GM19372 (cell line): ENCODE data around the gene ASZ1.

ENCODE experiments used
- ATAC-seq: cut with Tn5 transposase; IDR thresholded peaks from one replicate; pipeline ENCODE4 v1.9.1; 2021; ENCODE audit warnings: mild to moderate bottlenecking, low read depth, moderate library complexity; ENCODE audit not compliant: unreplicated experiment

ASZ1 gene

GRCh38 chr7:117402109-117402508 is 25.2 kb downstream of the ASZ1 start:
- no peak for ATAC-seq

DNA sequence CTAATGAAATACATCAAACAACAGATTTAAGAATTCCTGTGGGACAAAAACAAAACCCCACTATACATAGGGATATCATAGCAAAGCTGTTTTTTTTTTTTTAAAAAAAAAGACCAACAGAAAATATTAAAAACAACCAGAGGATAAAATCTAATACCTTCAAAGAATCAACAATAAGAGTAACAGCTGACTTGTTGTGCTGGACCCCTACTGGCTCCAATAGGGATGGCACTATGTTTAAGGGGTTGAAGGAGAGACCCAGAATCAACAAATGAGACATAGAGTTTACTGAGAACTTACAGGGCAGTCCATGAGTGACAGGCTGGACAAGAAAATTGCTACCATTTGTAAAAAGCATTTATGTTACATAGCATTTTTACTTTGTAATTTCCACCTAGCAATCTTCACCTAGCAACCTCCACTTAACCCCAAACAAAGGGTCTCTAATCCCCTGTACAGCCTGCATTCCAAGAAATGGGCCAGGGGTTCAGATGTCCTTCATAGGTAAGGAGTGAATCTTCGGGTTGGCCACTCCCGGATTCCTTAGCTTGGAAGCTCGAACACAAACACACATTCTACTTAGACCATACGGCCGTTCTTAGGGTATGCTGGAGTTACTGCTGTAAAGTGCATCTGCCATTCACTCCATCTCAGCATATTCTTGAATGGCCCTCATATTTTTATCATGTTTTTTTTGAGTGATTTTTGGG is 25.8 kb downstream of the ASZ1 start:
- no peak for ATAC-seq

DNA sequence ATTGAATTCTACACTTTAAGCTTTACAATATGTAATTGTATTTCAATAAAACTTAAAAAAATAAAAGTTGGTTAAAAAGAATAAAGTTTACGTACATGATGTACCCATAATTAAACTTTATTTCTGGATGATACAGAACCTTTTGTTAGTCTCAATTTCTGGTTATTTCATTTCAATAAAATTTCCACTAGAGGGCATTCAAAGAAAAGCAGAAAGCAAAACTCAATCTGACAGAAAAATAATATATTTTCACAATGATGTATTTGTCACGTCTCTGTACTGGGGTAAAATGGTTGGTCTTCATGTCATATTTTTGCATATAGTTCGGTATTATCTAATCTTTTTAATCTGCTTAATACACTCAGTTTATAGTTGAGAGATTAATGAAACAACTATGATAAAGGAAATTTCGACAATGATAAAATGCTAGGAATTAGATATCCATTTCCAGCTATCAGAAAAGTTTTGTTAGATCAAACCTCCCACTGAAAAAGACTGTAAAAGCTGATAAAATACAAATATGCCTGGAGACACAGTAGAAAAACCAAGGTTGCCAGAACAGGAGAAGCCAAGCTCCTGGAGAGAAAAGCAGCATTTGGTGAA is 27.4 kb downstream of the ASZ1 start:
- ATAC-seq = no peak

DNA sequence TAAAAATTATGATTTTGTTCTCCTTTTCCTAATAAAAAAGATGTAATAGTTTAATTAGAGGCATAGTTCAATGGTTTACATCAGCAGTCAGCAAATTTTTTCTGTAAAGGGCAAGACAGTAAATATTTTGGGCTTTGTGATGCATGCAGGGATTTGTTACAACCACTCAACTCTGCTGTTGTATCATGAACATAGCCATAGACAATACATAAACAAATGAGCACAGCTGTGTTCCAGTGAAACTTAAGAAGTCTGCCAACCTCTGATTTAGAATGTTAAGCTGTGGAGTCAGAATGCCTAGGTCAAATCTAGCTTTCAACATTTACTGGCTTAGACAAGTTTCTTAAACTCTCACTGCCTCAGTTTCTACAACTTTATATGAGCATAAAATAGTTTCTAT is 31.6 kb downstream of the ASZ1 start:
- ATAC-seq = no peak

- no peak for ATAC-seq
These were observed 33.5 kb downstream of the ASZ1 start for GRCh38 chr7:117393781-117394180.

GRCh38 chr7:117389871-117390270 is 37.4 kb downstream of the ASZ1 start:
- no peak for ATAC-seq

DNA sequence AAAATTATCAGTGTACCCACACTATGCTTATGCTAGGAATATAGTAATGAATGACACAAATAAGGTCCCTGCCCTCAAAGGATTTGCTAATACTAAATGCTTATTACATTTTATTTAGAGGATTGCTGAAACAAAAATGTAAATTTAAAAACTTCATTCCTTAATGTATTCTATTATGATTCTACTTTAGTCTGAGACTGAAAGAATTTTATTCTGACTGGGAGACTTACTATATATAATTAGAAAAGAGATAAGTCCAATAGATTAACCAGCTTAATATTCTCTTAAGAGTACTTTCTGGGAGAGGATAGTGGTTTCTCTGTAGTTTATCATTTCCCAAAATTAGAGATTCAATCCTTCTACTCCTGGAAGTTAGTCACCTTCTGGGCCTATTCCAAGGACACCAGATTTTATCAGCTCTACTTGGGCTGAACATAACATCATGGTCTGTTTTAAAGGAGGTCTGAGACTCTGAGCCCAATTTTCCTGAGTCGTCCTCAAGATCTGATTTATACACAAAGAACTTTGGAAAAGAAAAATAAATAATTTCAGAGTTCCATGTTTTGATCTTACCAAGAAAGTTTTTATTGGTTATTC is 41.1 kb downstream of the ASZ1 start:
- ATAC-seq = no peak

DNA sequence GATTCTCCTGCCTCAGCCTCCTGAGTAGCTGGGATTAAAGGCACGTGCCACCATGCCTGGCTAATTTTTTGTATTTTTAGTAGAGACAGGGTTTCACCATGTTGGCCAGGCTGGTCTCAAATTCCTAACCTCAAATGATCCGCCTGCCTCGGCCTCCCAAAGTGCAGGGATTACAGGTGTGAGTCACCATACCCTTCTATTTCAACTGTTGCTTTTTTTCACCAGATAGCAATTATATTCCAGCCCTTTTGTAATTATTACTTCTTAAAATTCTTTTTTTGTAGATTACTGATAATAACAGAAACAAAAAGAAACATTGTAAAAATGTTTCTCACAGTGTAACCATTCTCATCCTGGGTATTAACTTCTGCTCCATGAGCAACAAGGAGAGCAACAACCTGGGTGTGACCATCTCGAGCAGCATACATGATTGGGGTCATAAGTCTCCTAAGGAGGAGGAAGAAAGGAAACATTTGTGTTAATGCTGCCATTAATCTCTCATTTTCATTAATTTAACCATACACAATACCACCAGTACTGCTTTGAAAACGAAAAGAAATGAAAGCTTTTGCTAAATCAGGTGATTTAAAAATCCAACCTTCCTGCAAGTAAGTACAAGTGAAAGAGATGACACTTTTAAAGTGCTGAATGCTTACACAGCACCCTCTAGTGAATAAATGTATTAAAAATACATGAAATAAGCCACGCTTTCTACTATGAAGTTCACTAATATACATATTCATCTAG is 41.8 kb downstream of the ASZ1 start:
- ATAC-seq = no peak

DNA sequence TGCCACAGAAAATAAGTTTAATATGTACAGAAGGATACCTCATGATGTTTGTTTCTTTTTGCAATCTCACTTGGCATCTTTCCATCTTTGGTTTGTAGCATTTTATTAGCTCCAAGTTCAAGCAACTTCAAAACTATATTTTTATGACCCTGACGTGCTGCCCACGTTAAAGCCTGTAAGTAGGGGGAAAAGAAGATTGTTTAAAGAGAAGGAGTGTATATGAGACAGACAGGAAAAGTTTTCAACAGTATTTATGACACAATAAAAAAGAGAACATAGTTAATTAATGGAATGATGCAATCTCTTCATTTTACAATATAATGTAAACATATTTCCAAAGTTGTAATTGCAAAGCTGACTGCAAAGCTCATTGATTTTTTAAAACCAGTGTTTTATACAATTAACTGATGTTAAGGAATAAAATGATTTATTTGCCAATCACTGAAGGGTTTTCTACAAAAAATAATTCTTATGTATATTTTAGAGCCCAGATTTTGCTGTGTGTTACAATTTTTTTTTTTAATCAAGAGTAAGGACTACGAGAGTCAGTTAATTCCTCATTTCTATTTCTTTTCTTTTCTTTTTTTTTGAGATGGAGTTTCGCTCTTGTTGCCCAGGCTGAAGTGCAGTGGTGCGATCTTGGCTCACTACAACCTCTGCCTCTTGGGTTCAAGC is 42.5 kb downstream of the ASZ1 start:
- no peak for ATAC-seq

DNA sequence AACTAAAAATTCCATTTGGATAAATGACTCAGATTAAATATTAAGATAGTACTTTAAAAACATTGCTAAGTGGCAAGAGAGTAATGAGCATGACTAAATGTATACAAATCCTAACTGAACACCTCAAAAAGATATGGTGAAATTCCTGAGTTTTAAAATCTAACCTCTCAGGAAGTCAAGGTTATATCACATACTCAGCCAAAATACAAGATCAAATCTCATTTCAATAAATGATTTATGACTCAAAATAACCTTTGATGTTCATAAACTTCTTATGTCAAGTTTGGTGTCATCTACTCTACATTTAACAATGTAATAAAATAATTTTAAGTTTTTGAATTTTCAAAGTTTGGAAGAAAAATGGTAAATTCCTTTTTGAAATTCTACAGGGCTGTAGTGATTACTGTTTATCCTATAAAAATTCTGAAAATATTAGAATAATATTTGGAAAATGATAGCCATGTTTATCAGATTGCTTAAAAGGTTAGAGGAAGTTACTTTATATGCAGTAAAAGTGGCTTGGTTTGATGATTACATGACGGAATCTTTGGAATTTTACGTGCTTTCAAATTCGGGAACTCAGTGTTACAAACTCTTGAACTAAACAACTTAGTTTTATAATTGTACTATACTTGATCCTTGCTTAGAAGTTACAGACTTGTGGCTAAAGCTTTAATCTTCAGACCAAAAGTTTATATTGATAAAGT is 43.7 kb downstream of the ASZ1 start:
- no peak for ATAC-seq

GRCh38 chr7:117383046-117383445 is 44.2 kb downstream of the ASZ1 start:
- ATAC-seq = no peak

- no peak for ATAC-seq
These were observed 45.9 kb downstream of the ASZ1 start for GRCh38 chr7:117381362-117381761.

GRCh38 chr7:117375380-117375779 is 51.9 kb downstream of the ASZ1 start:
- no peak for ATAC-seq

DNA sequence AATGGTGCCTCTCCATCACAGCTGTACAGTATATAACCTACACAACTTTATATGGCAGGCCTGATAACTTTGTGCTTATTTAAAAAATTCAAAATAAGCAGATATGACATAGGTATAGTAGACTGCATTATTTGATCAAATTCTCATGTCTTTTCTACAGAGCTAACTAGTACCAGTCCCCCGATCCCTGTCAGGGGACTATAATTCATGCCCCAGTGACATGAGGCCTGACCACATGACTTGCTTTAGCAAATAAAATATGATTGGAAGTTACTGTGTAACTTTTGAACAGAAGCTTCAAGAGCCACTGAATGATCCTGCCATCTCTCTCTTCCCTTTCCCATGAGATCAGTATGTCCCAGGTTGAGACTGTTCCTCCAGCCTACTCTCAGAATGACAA is 55.2 kb downstream of the ASZ1 start:
- ATAC-seq = no peak

- ATAC-seq = no peak
These were observed 62.8 kb downstream of the ASZ1 start for GRCh38 chr7:117364339-117365080.

DNA sequence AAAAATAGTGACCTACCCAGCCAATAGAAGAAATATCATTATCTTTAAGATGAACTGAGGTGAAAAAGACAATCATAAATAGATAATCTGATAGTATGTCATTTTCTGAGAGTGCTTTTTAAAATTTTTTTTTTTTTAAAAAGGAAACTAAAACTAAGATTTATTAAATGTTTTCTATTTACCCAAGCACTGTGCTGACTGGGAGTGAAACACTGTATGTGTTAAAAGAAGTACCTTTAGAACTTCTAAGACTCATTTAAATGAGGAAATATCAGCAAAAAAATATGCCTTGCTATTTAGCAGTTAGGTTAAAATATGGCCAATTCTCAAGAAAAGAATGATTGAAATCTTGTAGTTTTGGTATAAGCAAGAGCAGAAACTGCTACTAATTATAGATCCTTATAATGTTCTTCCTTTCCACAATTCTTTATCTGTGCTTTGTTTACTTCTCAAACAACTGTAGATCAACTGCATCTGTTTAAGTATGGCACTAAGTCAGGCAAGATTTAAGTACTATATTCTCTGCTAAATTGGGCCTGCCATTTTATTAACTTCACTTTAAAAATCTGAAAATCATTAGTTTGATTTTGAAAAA is 64.9 kb downstream of the ASZ1 start:
- ATAC-seq = no peak

DNA sequence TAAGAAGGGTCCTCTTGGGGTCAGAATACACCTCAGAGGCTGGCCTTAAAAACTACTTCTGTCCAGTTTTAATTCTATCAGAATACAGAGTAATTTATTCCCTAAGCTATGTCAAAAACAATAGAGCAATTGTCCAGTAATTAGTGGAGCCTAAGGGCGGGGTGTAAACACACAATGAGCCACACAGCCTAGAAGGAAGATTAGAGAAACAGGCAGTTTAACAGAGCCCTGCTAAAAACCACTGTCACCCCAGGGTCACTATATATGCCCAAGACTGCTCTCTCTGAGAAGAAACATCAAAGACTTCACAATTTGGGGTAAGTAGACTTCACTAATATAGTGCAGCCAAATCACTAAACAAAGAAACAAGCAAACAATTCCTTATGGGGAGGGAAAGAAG is 77.3 kb downstream of the ASZ1 start:
- no peak for ATAC-seq

DNA sequence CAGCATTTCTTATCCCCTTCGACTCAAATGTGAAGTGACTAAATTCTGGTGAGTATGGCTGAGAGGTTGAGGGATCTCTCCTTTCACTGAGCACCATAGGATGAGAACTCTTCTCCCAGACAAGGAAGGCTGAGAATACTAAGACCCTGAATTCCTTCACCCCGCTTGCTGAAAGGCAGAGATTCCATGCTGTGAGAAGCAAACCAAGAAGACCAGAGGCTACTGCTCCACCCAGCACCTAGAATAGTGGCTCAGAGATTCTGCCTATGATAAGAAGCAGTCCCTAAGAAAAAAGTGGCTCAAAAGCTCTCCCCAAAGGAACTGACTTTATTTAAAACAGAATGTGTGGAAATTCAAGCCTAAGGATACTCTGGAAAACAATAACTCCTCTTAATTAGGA is 77.7 kb downstream of the ASZ1 start:
- no peak for ATAC-seq

DNA sequence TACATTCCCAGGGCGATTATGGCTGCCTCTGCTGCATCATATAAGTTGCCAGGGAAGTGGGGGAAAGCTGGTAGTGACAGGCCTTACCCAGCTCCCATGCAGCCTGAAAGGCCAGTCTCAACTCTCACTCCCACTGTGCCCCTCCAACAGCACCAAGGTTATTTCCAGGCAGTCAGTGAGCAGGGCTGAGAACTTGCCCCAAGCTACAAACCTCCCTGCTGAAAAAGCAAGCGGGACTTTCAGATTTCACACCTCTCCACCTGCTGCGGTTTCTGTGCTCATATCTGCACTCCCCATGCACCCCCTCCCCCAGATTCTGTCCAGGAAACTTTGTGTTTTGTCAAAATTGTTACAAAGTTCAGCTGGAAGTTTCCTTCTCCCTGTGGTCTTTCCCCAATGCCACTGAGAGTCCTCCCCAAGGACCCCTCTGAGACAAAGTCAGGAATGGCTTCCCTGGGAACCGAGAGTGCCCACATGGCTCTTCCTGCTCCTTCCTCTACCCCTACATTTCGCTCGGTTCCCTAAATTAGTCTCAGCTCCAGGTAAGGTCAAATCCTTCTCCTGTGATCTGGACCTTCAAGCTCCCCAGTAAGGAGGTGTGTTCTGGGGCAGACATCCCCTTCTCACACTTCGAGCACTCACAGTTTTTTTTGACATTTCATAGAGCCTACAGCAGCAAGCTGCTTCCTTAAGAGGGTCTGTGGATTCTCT is 79.2 kb downstream of the ASZ1 start:
- ATAC-seq = no peak
